Upper lobe of left lung (tissue), 4 donors: ENCODE data around the gene MIA2.

Experiments
- POLR2AphosphoS5 ChIP-seq, 2 donors: sonication (generic); formaldehyde crosslinking; IDR thresholded peaks; one replicate each; pipeline ENCODE4 v1.5.1; 2017; ENCODE audit warnings: antibody characterized with exemption in 2 of 2
- TF ChIP-seq, protein P1 (sequence below), 6 experiments: fragments of 450-650 bp in 4 of 6; fragments of 200-600 bp in 2 of 6; sonication (generic) in 2 of 6; IDR thresholded peaks; one replicate each; pipeline ENCODE4 v1.5.1; 2016 to 2019; ENCODE audit warnings: antibody characterized with exemption in 6 of 6

DNA sequence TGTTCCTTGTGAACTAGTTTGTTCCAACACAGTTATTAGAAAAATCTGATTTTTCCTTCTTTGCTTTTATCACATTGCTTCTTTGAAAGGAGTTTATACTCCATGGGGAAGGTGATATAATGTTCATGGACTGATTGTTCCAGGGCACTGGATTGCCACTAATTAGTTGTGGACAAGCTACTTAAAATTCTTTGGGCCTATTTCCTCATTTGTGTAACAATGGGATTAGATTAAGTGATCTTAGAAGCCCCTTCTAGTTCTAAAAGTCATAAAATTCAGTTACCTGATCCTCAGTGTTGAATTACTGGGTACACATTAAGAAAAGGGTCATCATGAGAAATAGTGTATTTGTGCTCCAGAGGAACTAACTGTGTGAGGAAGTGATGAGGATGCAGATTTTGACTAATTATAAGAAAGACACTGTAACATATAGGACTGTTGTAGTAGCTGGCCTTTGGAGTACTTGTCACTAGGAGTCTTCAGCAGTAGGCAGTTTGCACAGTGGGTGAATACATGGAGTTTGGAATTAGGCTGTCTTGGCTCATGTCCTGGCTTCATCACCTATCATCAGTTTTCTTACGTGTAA lies 82.2 kb downstream of the MIA2 start:
- TF ChIP-seq, protein P1, sequence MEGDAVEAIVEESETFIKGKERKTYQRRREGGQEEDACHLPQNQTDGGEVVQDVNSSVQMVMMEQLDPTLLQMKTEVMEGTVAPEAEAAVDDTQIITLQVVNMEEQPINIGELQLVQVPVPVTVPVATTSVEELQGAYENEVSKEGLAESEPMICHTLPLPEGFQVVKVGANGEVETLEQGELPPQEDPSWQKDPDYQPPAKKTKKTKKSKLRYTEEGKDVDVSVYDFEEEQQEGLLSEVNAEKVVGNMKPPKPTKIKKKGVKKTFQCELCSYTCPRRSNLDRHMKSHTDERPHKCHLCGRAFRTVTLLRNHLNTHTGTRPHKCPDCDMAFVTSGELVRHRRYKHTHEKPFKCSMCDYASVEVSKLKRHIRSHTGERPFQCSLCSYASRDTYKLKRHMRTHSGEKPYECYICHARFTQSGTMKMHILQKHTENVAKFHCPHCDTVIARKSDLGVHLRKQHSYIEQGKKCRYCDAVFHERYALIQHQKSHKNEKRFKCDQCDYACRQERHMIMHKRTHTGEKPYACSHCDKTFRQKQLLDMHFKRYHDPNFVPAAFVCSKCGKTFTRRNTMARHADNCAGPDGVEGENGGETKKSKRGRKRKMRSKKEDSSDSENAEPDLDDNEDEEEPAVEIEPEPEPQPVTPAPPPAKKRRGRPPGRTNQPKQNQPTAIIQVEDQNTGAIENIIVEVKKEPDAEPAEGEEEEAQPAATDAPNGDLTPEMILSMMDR (IDR thresholded peaks at IDR 0.05) = no peak
- no peak for TF ChIP-seq POLR2AphosphoS5 (IDR thresholded peaks at IDR 0.05)
